ENCODE results near the gene EEF2K. TPM values are rescaled to one million over a fixed set of nuclear protein-coding genes. Genes with fewer than 3 reads are reported as not detected.
"Not testable (repeated sequence)": the region's sequence is repeated elsewhere in the genome, so short reads cannot be mapped to it uniquely, and the experiment has no call there.

The EEF2K gene
- total RNA-seq, 4 donors from 2014 or later = 18.7 to 39.9 (median 21.2) TPM

- ATAC-seq (no peak), DNase-seq (no peak)
- Histone ChIP-seq H3K27ac (no peak overlapping the region), H3K4me3 (no peak overlapping the region), H3K27me3 (peaks cover 14 to 21% (median 15%) of the 10 kb centered on the region in 3 donors), H3K9me3 (no peaks in the 10 kb centered on the region), H3K4me1 (no peaks in the 10 kb centered on the region), H3K36me3 (no peaks in the 10 kb centered on the region)
- TF ChIP-seq POLR2A (IDR thresholded peaks at IDR 0.05) = no peak
- TF ChIP-seq, protein P1, sequence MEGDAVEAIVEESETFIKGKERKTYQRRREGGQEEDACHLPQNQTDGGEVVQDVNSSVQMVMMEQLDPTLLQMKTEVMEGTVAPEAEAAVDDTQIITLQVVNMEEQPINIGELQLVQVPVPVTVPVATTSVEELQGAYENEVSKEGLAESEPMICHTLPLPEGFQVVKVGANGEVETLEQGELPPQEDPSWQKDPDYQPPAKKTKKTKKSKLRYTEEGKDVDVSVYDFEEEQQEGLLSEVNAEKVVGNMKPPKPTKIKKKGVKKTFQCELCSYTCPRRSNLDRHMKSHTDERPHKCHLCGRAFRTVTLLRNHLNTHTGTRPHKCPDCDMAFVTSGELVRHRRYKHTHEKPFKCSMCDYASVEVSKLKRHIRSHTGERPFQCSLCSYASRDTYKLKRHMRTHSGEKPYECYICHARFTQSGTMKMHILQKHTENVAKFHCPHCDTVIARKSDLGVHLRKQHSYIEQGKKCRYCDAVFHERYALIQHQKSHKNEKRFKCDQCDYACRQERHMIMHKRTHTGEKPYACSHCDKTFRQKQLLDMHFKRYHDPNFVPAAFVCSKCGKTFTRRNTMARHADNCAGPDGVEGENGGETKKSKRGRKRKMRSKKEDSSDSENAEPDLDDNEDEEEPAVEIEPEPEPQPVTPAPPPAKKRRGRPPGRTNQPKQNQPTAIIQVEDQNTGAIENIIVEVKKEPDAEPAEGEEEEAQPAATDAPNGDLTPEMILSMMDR (IDR thresholded peaks at IDR 0.05 in 4 of 5, conservative IDR thresholded peaks at IDR 0.05 in 1 of 5) = no peak
- intact Hi-C loops (cut with DNase I; ENCODE audit: low total_unique reads) = no loop called here
- in situ Hi-C loops (cut with MboI; ENCODE audit: low sequenced_read_pairs in 4 of 4) = no loop called here
These were observed 42.3 kb upstream of the EEF2K start for GRCh38 chr16:22163806-22164205.

DNA sequence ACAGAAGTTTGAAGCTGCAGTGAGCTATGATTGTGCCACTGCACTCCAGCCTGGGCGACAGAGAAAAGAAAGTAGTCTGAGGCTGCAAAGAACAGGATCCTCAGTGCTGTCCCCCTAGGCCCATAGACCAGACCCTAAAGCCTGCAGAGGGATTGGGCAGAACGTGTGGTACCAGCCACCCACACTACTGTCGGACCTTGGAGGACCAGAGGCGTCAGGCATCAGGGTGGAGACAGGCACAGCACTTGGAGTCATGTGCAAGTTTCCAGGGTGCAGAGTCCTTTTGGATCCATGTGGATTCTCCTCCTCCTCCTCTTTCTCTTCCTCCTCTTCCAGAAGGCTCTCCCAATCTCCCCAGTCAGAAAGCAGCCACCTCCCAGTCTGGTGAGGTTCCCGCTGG is 41.6 kb upstream of the EEF2K start:
- Histone ChIP-seq H3K36me3 (no peaks in the 10 kb centered on the region), H3K9me3 (no peaks in the 10 kb centered on the region), H3K27me3 (peaks cover 14 to 21% (median 15%) of the 10 kb centered on the region in 3 donors), H3K27ac (no peak overlapping the region), H3K4me1 (no peaks in the 10 kb centered on the region), H3K4me3 (no peak overlapping the region)
- no peak for DNase-seq
- ATAC-seq = no peak
- intact Hi-C loops (cut with DNase I; ENCODE audit: low total_unique reads) (no loop called here), in situ Hi-C loops (cut with MboI; ENCODE audit: low sequenced_read_pairs in 4 of 4) (no loop called here)
- TF ChIP-seq, protein P1 (IDR thresholded peaks at IDR 0.05 in 4 of 5, conservative IDR thresholded peaks at IDR 0.05 in 1 of 5) = no peak
- TF ChIP-seq POLR2A (IDR thresholded peaks at IDR 0.05) = no peak

DNA sequence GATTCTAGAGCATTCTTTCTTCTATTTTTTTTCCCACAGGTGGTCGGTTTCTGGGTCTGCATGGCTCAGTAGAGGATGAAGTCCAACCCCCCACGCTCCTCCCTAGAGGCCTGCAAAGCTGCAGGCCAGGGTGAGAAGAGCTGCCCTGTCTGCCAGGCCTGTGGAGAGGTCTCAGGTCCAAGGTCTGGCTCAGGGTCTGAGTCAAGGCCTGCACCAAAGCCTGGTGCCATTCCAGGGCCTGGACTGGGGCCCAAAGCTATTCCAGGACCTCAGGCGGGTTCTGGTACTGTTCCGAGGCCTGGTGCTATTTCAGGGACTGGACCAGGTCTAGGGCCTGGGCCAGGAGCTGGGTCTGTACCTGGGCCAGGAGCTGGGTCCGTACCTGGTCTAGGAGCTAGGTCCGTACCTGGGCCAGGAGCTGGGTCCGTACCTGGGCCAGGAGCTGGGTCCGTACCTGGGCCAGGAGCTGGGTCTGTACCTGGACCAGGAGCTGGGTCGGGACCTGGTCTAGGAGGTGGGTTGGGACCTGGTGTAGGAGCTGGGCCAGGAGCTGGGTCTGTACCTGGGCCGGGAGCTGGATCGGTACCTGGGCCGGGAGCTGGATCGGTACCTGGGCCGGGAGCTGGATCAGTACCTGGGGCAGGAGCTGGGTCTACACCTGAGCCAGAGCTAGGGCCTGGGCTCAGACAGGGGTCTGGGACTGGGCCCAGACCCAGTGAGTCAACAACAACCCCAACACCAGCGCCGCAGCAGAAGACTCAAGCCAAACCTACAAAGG is 40.4 kb upstream of the EEF2K start:
- Histone ChIP-seq H3K27ac (no peak overlapping the region), H3K4me3 (no peak overlapping the region), H3K9me3 (no peaks in the 10 kb centered on the region), H3K27me3 (peaks cover 11 to 19% (median 15%) of the 10 kb centered on the region in 3 donors), H3K4me1 (no peaks in the 10 kb centered on the region), H3K36me3 (no peaks in the 10 kb centered on the region)
- TF ChIP-seq, protein P1 (IDR thresholded peaks at IDR 0.05 in 4 of 5, conservative IDR thresholded peaks at IDR 0.05 in 1 of 5) = no peak
- no peak for TF ChIP-seq POLR2A (IDR thresholded peaks at IDR 0.05)
- no peak for ATAC-seq
- in situ Hi-C loops (cut with MboI; ENCODE audit: low sequenced_read_pairs in 4 of 4) = no loop called here
- intact Hi-C loops (cut with DNase I; ENCODE audit: low total_unique reads) = no loop called here
- no peak for DNase-seq

DNA sequence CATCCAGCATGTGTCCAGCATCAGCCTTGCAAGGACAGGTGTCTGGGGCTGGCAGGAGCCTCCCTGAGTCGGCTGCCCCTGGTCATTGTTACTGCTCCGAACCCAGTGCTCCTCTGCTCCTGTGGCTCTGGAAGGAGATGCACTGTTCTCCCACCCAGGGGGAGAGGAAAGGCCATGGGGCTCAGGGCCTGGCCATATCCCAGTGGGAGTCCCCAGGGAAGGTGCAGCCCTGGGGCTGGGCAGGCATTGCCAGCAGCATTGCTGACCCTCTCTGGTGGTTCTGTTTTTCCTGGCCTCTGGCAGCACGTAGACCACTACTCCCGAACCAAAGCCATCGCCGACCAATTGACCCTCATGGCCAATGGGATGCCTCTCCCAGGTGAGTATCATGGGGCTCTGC is 34.1 kb upstream of the EEF2K start:
- no peaks in the 10 kb centered on the region for H3K9me3 ChIP-seq
- ATAC-seq (no peak), DNase-seq (no peak)
- no peak overlapping the region for H3K27ac ChIP-seq
- no peak overlapping the region for H3K4me3 ChIP-seq
- in situ Hi-C loops (cut with MboI; ENCODE audit: low sequenced_read_pairs in 4 of 4) (loop anchor here in 1 of 4 donors (10.0 kb wide), 1 partner anchor 67 kb away; no protein-coding TSS in a partner anchor), intact Hi-C loops (cut with DNase I; ENCODE audit: low total_unique reads) (no loop called here)
- no peaks in the 10 kb centered on the region for H3K36me3 ChIP-seq
- H3K4me1 ChIP-seq = peaks cover 4 to 7% of the 10 kb centered on the region in 2 donors
- TF ChIP-seq POLR2A (IDR thresholded peaks at IDR 0.05) = no peak
- TF ChIP-seq, protein P1 (IDR thresholded peaks at IDR 0.05 in 4 of 5, conservative IDR thresholded peaks at IDR 0.05 in 1 of 5) = no peak
- H3K27me3 ChIP-seq = no peaks in the 10 kb centered on the region

GRCh38 chr16:22172642-22173041 is 33.4 kb upstream of the EEF2K start:
- DNase-seq; H3K36me3 ChIP-seq; intact Hi-C loops (cut with DNase I; ENCODE audit: low total_unique reads); H3K4me1 ChIP-seq; ATAC-seq; H3K4me3 ChIP-seq; H3K27ac ChIP-seq; H3K9me3 ChIP-seq; H3K27me3 ChIP-seq: not testable (repeated sequence)
- in situ Hi-C loops (cut with MboI; ENCODE audit: low sequenced_read_pairs in 4 of 4) = loop anchor here in 1 of 4 donors (10.0 kb wide), 1 partner anchor 68 kb away; no protein-coding TSS in a partner anchor

Data from gastrocnemius medialis (tissue), 4 donors.